ENCODE measurements around the gene GSTT2B.
"Not testable (repeated sequence)": the region's sequence is repeated elsewhere in the genome, so short reads cannot be mapped to it uniquely, and the experiment has no call there.

GSTT2B gene

GRCh38 chr22:23961084-23961771, at the start of gene GSTT2B:
Gene GSTT2B, minus strand, starts transcription at chr22:23961195. Its CDS starts 64 bp downstream, at chr22:23961131.
- TF ChIP-seq EP300 (IDR thresholded peaks at IDR 0.05; ENCODE audit: borderline replicate concordance); NFIC (IDR thresholded peaks at IDR 0.05); REST (IDR thresholded peaks at IDR 0.05; ENCODE audit: low read depth): not testable (repeated sequence)

- TF ChIP-seq CEBPB (IDR thresholded peaks at IDR 0.05) (no peak), USF1 (IDR thresholded peaks at IDR 0.05) (no peak)
Observed at GRCh38 chr22:24010018-24010391, 49.0 kb upstream of the GSTT2B start.

- TF ChIP-seq CREB1 (IDR thresholded peaks at IDR 0.05; ENCODE audit: low read depth) (no peak), TCF12 (IDR thresholded peaks at IDR 0.05; ENCODE audit: low read depth) (no peak), TAF1 (IDR thresholded peaks at IDR 0.05; ENCODE audit: low read depth) (no peak), RAD21 (IDR thresholded peaks at IDR 0.05; ENCODE audit: low read depth) (no peak), REST (IDR thresholded peaks at IDR 0.05; ENCODE audit: low read depth) (no peak), YY1 (IDR thresholded peaks at IDR 0.05; ENCODE audit: low read depth) (no peak), CEBPB (IDR thresholded peaks at IDR 0.05) (no peak), ZBTB7A (IDR thresholded peaks at IDR 0.05; ENCODE audit: low read depth) (no peak), TEAD4 (IDR thresholded peaks at IDR 0.05) (no peak), EGR1 (IDR thresholded peaks at IDR 0.05) (no peak), EP300 (IDR thresholded peaks at IDR 0.05; ENCODE audit: borderline replicate concordance) (no peak), NFIC (IDR thresholded peaks at IDR 0.05) (no peak), FOXM1 (IDR thresholded peaks at IDR 0.05; ENCODE audit: borderline replicate concordance, low read depth) (no peak), MAX (IDR thresholded peaks at IDR 0.05) (no peak)
Observed at GRCh38 chr22:24009227-24010017, 48.4 kb upstream of the GSTT2B start.

GRCh38 chr22:24008381-24009226, 47.6 kb upstream of the GSTT2B start:
- TF ChIP-seq ZBTB7A (IDR thresholded peaks at IDR 0.05; ENCODE audit: low read depth) (no peak), REST (IDR thresholded peaks at IDR 0.05; ENCODE audit: low read depth) (no peak), TAF1 (IDR thresholded peaks at IDR 0.05; ENCODE audit: low read depth) (no peak), CREB1 (IDR thresholded peaks at IDR 0.05; ENCODE audit: low read depth) (no peak), TEAD4 (IDR thresholded peaks at IDR 0.05) (no peak), MAX (IDR thresholded peaks at IDR 0.05) (no peak), EGR1 (IDR thresholded peaks at IDR 0.05) (no peak), YY1 (IDR thresholded peaks at IDR 0.05; ENCODE audit: low read depth) (no peak), TCF12 (IDR thresholded peaks at IDR 0.05; ENCODE audit: low read depth) (no peak)

- TF ChIP-seq EP300 (IDR thresholded peaks at IDR 0.05; ENCODE audit: borderline replicate concordance), result no peak
- TF ChIP-seq TCF12 (IDR thresholded peaks at IDR 0.05; ENCODE audit: low read depth), result no peak
- no peak for TF ChIP-seq RAD21 (IDR thresholded peaks at IDR 0.05; ENCODE audit: low read depth)
- TF ChIP-seq EGR1 (IDR thresholded peaks at IDR 0.05), result no peak
Observed at GRCh38 chr22:24008022-24008283, 47.0 kb upstream of the GSTT2B start.
